ENCODE results near the gene TECPR1.

DNA sequence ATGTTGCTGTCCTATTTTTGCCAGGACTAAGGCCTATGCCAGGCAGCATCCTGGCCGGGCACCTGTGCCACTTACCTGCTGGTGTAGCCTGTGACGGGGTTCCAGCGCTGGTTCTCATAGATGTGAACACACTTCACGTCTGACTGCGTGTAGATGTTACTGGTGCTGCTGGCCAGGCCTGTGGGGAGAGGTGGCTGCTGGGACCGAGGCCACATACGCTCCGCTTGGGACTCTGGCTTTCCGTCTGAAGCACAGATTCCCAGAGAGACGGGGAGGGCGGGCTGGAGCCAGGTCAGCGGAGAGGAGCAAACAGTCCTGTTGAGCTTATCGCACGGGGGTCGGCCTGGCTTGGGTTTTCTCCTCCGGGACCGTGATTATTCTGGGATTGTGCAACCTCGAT is 24.1 kb downstream of the TECPR1 start:
- TF ChIP-seq EZH2 (IDR thresholded peaks at IDR 0.05; ENCODE audit: insufficient read depth, poor library complexity, severe bottlenecking) (no peak), EZH2phosphoT487 (IDR thresholded peaks at IDR 0.05; ENCODE audit: insufficient read depth, low read depth) (no peak)

Data from GM23248 (cell line).